DMS53 (cell line): ENCODE results near the gene RGPD8.
A peak's percentile ranks its signal among the peaks of the same experiment; 100 is the strongest.
"Not testable (repeated sequence)": the region's sequence is repeated elsewhere in the genome, so short reads cannot be mapped to it uniquely, and the experiment has no call there.

ENCODE experiments used
- DNase-seq: peaks from one replicate; lab custom pipeline; 2025; lab: John Stamatoyannopoulos, UW

RGPD8 gene

DNA sequence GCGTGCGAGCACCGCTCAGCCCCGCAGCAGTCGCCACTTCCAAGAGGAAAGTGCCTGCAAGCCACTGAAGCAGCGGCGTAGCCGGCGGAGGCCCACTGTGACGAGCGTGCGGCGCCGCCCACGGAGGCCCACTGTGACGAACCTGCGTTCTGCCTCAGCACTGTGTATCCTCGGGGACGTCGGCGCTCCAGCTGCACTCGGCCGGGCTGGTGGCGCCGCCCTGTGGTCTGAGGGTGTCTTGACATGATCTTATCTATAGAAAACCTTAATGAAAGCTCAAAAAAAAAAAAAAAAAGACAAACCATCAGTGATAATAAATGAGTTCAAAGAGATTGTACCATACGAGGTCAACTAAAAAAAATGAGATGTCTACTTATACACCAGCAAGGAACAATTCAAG lies at the start of gene RGPD8:
RGPD8 (minus strand) TSS at position 166 of the 400 bp plus-strand sequence. CDS start 192 bp downstream, outside the sequence.
- DNase-seq = not testable (repeated sequence)

DNA sequence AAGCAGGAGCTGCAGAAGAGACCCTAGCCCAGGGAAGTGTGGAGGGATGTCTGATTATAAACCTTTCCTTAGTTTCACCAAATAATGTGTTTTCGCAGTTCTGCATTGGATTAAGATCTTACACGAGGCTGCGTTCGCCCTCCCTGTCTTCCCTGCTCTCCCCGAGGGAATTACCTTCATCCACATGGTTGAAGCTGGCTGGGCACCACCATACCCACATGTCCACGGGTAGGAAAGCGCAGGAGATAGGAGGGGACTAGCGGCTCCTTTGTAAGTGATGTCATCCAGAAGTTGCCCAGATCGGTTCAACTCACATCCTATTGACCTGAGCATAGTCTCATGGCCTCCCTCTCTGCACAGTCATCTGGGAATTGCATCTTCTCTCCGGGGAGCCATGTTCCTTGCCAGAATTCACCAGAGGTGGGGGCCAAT lies 49.6 kb upstream of the RGPD8 start:
- DNase-seq = peak; percentile 72

DNA sequence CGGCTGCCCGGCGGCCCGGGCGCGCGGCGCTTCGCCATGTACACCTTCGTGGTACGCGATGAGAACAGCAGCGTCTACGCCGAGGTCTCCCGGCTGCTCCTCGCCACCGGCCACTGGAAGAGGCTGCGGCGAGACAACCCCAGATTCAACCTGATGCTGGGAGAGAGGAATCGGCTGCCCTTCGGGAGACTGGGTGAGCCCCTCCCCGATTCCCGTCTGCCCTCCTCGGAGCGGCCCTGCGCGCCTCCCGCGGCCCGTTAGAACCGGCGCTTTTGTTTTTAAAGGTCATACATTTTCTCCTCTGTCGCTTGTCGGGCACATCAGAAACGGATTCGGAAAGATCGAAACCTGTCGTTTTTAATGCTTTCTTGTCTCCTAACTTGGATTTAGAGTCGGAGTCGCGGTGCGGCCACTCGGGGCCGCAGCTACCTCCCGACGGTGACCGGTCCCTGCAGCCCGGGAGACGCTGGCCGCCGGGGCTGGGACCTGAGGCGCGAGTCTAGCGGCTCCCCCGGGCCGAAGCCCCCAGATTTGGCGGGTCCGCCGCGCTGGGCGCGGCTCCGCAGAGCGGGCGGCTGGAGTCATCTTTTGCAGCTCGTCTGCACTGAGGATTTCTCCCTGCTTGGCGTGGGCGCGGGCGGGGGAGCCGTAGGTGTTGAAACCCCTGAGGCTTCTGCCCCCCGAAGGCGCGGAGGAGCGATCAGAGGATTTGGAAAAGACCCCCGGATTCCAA lies 49.0 kb upstream of the RGPD8 start:
- peak; percentile 88 for DNase-seq

DNA sequence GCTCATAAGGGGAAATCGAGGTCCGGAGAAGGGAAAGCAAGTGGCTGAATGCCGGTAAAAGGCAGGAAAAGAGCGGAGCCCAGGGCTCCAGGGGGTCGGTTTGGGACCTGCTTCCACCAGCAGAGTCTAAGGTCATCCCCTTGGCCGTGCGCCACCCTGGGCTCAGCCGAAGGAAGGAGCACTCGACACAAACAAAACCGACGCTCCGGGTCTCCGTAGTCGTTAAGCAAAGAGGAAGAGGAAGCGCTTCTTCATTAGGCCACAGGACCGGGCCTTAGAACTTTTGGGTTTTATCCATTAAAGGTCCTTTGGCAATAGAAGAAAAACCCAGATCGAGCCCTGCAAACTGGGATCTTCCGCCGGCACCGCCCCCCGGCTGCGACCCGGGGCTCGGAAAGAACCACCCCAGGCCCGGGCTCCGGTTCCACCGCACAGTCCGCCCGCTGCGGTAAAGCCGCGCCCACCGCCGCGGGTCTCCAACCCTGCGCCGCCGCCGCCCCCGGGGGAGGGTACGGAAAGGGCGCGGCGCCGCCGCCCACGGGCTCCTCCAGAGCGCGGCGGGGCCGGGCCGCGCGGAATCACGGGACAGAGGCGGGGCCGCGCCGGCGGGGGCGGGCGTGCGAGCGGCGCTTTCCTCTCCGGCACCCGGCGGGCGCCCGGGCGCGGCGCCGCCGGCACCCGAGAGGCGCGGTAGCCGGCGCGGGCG lies 48.2 kb upstream of the RGPD8 start, which contains the start of gene TTL:
TTL (plus strand) TSS at position 629 of the 706 bp plus-strand sequence. CDS start 189 bp downstream, outside the sequence.
- DNase-seq = peak; percentile 92

DNA sequence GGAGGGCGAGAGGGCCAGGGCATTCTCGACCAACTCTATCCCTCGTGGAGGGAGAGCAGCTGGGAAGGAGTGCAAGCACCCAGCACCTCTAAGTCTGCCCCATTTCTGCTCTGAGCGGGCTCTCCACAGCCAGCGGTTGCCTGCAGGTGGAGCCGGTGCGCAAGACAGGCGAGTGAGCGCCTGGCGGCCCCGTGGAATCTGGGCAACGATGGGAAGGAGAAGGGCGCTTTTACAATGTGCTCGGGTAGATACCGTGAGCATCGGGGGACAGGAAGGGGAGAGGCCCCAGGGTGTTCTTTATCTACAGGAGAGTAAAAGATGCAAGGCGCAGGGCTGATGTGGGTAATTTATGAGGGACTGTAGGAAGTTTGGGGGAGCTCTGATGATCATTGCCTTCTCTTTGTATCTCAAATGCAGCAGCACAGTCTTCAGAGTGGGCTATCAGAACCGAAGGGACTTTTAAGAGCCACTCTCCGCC lies 47.6 kb upstream of the RGPD8 start:
- peak; percentile 96 for DNase-seq

DNA sequence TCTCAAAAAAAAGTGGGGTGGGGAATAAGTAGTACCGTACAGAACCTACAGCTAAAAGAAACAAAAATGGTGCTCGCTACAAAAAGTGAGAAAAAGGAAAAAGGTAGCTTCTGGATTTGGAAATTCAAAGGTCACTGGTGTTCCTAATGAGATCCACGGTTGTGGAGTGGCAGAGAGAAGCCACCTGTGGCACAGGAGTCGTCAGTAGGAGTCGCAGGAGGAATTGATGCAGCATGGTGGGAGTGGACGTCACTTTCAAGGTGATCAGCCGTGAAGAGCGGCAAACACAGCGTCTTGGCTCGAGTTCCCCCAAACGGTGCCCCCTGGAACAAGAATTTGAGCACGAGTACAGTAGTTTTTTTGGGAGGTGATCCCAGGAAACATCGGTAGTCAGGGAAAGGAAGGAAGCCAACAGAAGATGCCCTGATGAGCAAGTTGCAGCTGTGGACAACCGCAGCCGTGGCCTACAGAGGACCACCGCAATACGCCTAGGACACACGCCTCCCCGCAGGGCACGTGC lies 47.1 kb upstream of the RGPD8 start:
- peak; percentile 63 for DNase-seq

DNA sequence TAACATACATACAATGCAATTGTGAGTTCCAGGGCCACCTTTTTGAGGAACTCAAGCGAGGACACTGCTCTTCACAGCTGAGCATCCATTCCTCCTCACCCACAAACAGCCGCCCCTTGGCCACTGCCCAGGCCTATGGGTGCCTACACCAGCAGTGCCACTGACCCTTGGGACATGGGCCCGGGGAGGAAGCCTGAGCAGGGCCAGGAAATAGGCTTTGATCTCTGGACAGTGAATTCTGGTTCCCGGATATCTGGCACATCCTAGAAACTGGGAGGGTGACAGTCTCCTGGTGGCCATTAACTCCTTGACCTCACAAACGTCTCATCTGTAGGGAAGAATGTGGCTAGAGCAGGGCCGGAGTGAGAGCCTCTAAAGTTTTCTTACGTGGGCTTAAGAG lies 43.0 kb upstream of the RGPD8 start:
- no peak for DNase-seq

DNA sequence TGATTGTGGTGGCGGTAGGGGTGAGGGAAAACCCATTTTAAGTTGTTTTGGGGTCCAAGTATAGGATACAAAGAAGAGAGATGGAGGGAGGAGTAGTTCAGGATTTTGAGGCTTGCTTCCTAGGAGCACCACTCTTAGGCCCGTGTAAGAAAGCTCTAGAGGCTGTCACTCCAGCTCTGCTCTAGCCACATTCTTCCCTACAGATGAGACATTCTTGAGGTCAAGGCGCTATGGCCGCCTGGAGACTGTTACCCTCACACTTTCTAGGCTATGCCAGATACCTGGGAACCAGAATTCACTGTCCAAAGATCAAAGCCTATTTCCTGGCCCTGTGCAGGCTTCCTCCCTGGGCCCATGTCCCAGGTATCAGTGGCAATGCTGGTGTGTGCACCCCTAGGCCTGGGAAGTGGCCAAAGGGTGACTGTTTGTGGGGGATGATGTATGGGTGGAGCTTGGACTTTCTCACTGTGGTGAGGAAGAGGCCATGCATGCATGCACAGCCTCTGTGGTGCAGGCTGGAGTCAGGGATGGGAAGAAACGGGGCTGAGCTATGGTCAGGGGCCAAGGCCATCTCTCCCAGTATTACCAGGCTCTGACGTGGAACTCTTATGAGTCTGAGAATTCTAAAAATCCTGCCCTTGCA lies 41.5 kb upstream of the RGPD8 start:
- no peak for DNase-seq

DNA sequence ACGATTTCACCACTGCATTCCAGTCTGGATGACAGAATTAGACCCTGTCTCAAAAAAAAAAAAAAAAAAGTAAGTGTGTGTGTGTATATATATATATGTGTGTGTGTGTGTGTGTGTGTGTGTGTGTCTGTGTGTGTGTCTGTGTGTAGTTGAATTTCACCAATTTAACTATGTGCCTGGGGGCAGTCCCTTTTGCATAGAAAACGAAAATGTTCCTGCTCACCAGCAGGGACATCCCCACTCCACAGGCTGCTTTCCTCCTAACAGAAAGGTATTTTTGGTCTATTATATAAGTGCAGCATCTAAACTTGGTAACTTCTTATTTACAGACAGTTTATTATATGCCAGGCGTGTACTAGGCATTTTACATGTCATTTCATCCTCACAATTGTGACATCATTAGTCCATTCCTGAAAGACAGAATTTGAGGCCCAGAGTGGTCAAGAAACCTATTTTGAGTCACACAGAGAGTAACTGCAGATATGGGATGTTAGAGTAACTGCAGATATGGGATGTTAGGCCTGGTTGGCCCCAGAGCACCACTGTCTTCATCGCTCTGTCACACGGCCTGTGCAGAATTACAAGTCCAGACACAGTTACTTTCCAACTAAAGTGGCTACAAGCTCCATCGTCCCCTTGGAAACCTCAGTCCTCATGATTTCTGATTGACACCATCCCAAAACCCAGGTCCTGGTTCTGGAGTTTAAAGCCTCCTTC lies 39.3 kb upstream of the RGPD8 start:
- no peak for DNase-seq

DNA sequence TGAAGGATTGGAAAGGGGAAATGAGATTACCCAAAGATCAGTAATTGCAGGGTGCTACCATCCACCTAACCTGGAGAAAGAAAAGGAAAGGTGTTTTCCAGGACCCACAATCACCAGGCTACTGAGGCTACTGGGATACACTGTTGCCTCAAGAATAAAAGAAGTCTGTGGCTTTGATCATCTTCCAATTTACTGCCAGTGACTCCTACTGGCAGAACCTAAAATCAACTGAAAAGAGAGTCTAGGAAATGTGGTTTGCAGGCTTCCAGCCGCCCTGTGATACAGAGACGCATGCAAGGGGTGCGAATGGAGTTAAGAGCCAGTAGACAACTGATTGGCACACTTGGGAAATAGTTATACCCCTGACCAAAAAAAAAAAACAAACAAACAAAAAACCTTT lies 31.9 kb upstream of the RGPD8 start:
- peak; percentile 42 for DNase-seq

DNA sequence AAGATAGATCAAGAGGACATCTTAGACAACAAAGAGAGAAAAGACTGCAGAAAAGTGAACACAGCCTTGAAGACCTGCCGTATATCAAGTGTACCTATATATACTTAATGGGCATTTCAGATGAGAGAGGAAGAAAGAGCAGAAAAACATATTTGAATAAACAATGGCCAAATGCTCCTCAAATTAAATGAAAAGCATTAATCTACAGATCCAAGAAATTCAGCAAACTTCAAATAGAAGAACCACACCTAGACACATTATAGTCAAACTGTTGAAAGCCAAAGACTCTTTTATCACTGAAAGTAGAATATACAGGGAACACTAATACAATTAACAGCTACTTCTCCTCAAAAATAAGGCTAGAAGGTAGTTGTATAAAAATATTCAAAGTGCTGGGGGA lies 29.8 kb upstream of the RGPD8 start:
- no peak for DNase-seq

DNA sequence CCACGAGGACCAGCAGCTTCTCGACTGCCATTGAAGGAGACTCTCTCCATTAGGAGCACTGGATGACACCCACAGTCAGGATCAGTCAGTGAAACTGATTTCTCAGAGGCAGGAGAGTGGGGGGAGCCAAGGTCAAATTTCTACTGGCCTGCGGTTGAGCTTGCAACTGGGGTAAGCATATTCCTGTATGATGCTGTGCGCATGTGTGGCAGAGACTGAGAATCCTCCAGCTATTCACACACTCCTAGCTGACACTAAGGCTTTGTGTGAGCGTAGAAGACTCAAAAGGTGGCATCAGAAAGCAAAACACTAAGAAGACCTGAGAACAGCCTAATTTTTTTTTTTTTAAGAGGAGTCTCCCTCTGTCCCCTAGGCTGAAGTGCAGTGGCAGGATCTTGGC lies 28.7 kb upstream of the RGPD8 start:
- DNase-seq = no peak

DNA sequence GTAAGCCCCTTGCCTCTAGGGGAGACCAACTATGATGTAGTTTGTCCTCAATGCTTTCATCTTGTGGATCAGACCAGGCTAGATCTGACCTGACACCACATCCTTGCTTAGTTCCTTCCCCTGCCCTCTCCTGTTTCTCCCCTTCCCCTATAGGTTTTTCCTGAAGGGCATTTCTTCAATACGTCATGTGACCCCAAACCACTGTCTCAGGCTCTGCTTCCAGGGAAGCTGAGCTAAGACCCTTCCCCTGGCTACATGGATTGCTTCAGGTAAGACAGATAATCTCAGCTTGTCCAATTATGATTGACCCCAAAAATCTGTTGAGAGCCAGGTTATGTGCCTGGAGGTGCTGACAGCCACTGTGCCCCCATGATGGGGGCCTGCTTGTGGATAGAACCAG lies 25.9 kb upstream of the RGPD8 start:
- no peak for DNase-seq

DNA sequence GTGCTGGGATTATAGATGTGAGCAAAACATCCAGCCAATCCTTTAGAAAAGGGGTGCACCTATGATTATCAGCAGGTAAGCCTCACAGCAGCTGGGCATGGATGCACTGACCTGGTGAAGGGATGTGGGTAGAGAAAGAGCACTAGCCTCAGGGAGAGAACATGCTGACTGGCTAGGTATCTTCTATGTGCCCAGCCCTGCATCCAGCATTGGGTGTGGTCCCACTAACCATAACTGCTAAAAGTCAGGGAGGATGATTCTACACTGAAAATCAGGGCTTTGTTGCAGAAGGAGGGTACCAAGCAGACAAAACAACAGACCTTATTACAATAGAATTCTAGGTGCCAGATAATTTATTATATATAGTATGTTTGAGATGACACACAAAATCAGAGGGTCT lies 21.1 kb upstream of the RGPD8 start:
- no peak for DNase-seq

DNA sequence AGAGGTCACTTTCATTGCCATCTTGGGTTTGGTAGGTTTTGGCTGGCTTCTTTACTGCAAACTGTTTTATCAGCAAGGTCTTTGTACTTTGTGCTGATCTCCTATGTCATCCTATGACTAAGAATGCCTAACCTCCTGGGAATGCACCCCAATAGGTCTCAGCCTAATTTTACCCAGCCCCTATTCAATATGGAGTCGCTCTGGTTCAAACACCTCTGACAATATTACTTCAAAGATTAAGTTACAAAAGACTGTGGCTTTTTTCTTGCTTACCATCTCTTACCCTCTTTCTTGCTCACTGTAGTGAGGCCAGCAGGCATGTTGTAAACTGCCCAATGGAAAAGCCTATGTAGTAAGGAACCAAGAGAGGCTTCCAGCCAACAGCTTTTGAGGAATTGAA lies 17.9 kb upstream of the RGPD8 start:
- DNase-seq = no peak

DNA sequence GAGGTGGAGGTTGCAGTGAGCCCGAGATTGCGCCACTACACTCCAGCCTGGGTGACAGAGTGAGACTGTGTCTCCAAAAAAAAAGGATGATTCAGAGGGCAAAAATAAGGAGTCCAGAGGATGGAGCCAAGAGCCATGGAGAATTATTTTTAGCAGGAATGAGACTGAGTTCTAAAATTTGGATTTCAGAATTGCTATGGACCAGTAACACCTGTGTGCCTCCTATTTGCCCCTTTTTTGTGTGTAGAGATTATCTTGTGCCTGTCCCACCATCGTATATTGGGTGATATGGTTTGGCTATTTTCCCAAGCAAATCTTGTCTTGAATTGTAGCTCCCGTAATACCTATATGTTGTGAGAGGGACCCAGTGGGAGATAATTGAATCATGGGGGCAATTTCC lies 16.4 kb upstream of the RGPD8 start:
- DNase-seq = no peak

DNA sequence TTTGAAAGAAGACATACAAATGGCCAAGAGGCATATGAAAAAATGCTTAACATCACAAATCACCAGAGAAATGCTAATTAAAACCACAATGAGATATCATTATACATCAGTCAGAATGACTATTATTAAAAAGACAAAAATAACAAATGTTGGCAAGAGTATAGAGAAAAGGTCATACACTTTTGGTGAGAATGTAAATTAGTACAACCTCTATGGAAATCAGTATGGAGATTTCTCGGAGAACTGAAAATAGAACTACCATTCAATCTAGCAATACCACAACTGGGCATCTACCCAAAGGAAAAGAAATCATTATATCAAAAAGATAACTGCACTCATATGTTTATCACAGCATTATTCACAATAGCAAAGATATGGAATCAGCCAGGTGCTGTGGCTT lies 10.8 kb upstream of the RGPD8 start:
- DNase-seq = not testable (repeated sequence)

DNA sequence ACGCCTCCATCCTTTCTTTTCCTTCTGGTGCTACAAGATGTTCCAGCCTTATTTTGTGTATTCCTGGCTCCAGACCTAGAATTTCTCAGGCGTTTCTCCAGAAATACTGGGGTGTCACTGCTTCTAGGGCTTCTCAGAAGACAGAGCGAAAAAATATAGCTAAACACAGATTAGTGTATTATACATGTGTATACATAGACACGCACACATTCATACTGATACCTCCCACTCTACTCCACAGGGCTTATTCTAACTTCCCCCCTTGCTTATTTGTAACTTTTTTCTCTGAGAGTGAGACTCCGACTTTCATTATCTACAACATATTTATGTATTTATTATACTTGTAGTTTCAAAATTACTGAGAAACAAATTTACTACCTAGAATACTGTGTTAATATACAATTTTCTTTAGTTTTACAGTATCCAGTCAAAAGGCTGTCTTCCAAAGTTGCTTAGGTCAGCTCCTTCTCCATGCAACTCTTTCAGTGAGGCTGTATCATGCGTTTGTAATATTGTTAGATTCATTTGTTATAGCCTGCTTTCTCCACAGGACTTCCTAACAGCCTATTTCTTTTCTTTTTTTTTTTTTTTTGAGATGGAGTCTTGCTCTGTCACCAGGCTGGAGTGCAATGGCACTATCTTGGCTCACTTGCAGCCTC lies 5.3 kb upstream of the RGPD8 start:
- not testable (repeated sequence) for DNase-seq

DNA sequence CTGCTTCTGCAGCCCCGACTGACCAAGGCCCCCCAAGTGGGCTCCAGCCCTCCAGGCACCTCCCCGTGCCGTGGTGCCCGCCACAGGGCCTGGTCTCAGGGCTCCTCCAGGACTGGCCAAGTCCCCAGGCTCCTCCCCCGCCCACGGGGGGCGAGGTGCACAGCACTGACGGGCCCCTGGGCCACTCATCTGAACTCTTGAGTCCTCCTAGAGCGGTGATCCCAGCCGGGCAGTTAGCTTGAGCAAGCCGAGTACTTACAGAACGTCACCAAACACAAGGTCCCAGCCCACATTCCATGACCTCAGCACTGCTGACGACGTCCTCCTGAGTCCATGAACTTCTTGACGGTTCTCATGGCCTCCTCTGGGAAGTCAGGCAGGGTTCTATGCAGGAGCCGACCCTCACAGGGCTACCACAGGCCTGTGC lies 4.0 kb upstream of the RGPD8 start:
- DNase-seq = not testable (repeated sequence)

DNA sequence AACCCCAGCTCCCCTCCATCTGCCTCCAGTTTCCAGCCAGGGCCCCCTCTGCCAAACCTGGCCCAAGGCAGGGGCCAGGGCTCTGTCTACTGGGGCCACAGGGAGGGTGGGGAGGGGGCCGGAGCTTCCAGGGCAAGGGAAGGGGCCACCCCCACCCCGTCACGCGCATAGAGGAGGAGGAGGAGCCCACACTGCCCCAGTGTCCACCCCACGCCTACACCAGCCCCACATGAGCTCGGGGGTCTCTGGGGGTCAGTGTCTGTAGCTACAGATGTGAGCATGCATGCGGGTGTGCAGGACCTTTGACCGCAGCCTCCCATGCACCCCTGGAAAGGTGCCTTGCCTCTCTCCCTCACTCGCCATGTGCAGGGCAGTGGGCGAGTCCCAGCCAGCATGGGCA lies 3.5 kb upstream of the RGPD8 start:
- not testable (repeated sequence) for DNase-seq

DNA sequence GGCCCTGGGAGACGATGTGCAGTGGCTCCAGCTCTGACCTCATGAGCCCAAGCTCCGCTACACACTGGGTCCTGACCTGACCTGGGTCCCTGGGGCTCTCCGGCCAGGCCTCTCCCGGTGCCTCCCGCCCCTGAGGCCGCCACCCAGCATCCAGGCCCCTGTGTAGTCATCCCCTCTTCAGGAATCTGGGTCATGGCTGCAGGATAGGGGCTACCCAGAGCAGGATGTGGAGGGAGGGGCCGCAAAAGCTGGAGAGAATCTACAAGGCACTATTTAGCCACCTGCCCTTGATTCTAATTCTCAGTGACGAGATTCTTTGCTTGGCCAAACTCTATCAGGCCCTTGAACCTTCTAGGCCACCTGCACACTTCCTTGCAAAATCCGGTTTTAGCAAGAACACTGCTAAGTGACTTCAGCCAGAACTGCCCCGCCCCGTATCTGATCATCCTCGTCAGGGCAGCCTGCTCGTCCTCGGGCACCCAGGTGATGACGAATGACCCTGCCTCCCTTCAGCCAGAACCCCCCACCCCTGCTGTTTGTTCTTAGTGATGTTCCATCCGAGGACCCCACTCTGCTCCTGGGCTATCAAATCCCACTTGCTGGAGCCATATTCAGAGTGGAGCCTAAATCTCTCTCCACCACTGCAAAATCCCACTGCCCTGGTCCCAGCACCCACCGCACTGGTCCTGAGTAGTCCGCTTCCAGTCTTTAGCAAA lies 2.4 kb upstream of the RGPD8 start:
- not testable (repeated sequence) for DNase-seq
